Peyer's patch (tissue), 4 donors: ENCODE measurements around the gene POU5F1. TPM values are rescaled to one million over a fixed set of nuclear protein-coding genes. Genes with fewer than 3 reads are reported as not detected.

Experiments
- DNase-seq, 3 donors: peaks; one replicate each; pipeline ENCODE4 v3.0.0-alpha.2; 2017 to 2019
- H3K27ac ChIP-seq, 4 donors: fragments of 200-600 bp; sonication (generic); one replicate each; pipeline ENCODE4 v1.5.1; 2016 to 2019
- H3K27me3 ChIP-seq, 2 donors: fragments of 200-600 bp; sonication (generic); one replicate each; pipeline ENCODE4 v1.5.1; 2019
- H3K36me3 ChIP-seq, 3 donors: fragments of 200-600 bp; sonication (generic); one replicate each; pipeline ENCODE4 v1.5.1; 2016 to 2019
- H3K4me1 ChIP-seq, 4 donors: fragments of 200-600 bp; sonication (generic); one replicate each; pipeline ENCODE4 v1.5.1; 2016 to 2019
- H3K4me3 ChIP-seq, 4 donors: fragments of 200-600 bp; sonication (generic); 1 replicate in 3 of 4; 2 replicates in 1 of 4; pipeline ENCODE4 v1.5.1; 2016 to 2019; ENCODE audit warnings: mild to moderate bottlenecking in 1 of 4
- H3K9me3 ChIP-seq, 4 donors: fragments of 200-600 bp; sonication (generic); one replicate each; pipeline ENCODE4 v1.5.1; 2016 to 2019; ENCODE audit warnings: mild to moderate bottlenecking in 1 of 4
- POLR2A ChIP-seq, 2 donors: fragments of 450-650 bp; IDR thresholded peaks; one replicate each; pipeline ENCODE4 v1.5.1; 2017; ENCODE audit warnings: antibody characterized with exemption in 2 of 2, mild to moderate bottlenecking in 2 of 2, moderate library complexity in 2 of 2
- total RNA-seq, 4 donors: library from RNA; depleted of rRNA; stranded (reverse); fragments of >200 nt; gene quantifications; one replicate each; pipeline ENCODE4 v1.1.0, GENCODE V29; 2016
- TF ChIP-seq, protein P1 (sequence below), 6 experiments: fragments of 450-650 bp in 4 of 6; fragments of 200-600 bp in 2 of 6; sonication (generic) in 1 of 6; IDR thresholded peaks; one replicate each; pipeline ENCODE4 v1.5.1; 2017 to 2019; ENCODE audit warnings: antibody characterized with exemption in 6 of 6, mild to moderate bottlenecking in 3 of 6, moderate library complexity in 1 of 6

POU5F1 gene
- total RNA-seq, 4 donors from 2014 or later, result 14.9 to 121 (median 45.0) TPM

DNA sequence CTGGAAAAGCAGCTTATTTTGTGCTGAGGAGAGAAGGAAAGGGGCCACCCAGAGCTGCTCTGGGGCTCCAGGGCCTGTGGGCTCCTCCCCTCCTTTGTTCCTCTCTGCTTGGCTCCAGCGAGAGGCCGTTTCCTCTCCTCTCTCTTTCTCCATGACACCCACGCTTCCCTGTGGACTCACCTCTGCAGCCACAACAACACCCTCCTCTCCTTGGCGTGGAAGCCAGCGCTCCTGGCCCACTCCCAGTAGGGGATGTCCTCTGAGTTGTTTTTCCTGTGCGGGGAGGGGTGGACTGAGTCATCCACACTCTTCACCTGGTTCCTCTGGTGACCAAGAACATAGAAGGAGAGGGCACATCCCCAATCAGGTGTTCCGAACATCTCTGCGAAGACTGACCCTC is 45.3 kb downstream of the POU5F1 start:
- Histone ChIP-seq H3K4me3 (no peak overlapping the region), H3K27me3 (no peaks in the 10 kb centered on the region), H3K36me3 (no peaks in the 10 kb centered on the region), H3K9me3 (no peaks in the 10 kb centered on the region), H3K4me1 (peaks cover 0 to 7% (median 0%) of the 10 kb centered on the region in 4 donors), H3K27ac (no peak overlapping the region)
- no peak for TF ChIP-seq POLR2A (IDR thresholded peaks at IDR 0.05)
- TF ChIP-seq, protein P1, sequence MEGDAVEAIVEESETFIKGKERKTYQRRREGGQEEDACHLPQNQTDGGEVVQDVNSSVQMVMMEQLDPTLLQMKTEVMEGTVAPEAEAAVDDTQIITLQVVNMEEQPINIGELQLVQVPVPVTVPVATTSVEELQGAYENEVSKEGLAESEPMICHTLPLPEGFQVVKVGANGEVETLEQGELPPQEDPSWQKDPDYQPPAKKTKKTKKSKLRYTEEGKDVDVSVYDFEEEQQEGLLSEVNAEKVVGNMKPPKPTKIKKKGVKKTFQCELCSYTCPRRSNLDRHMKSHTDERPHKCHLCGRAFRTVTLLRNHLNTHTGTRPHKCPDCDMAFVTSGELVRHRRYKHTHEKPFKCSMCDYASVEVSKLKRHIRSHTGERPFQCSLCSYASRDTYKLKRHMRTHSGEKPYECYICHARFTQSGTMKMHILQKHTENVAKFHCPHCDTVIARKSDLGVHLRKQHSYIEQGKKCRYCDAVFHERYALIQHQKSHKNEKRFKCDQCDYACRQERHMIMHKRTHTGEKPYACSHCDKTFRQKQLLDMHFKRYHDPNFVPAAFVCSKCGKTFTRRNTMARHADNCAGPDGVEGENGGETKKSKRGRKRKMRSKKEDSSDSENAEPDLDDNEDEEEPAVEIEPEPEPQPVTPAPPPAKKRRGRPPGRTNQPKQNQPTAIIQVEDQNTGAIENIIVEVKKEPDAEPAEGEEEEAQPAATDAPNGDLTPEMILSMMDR (IDR thresholded peaks at IDR 0.05), result no peak
- no peak for DNase-seq

DNA sequence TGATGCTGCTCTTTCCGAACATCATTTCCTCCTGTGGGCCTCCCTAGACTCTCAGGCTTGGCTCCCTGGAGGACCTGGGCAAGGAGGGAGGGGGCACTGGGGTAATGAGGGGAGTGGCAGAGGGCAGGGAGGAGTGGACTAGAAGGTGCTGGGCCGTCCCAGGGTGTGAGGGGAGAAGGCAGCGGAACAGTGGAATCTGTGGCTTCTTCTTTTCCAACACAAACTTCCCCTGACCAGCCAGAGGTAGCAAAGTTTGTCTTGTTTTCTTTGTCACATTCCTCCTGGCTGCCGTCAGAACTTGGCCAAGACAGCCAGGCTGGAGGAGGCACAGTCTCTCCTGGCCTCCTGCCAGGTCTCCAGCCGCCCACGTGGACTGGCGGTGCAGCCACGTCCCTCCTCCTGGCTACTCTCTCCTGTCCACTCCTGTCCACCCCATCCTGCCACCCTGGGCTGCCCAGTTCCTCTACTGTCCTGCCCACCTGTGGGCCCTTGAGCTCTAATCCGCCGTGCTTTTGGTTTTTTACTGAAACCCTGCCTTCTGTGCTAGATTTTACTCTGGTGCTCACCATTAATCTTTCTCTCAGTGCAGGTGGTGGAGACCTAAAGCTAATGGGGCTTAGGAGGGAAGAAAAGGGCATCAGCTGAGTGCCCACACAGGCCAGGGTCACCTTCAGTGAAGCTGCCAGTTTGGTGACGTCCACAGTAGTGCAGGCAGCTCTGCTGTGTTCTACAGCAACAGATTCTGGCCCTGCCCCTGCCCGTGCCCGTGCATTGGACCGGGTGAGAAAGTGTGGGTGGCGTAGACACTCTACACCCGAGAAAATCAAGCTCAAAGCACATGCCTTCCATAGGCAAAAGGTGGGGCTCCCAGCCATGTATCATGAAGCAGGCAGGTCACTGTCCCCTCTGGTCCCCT is 47.4 kb downstream of the POU5F1 start:
- no peak for DNase-seq
- H3K27ac ChIP-seq, result no peak overlapping the region
- no peaks in the 10 kb centered on the region for H3K36me3 ChIP-seq
- no peak overlapping the region for H3K4me3 ChIP-seq
- H3K27me3 ChIP-seq, result no peaks in the 10 kb centered on the region
- peaks cover 0 to 7% (median 0%) of the 10 kb centered on the region in 4 donors for H3K4me1 ChIP-seq
- TF ChIP-seq, protein P1 (IDR thresholded peaks at IDR 0.05), result no peak
- no peak for TF ChIP-seq POLR2A (IDR thresholded peaks at IDR 0.05)
- H3K9me3 ChIP-seq, result no peaks in the 10 kb centered on the region

DNA sequence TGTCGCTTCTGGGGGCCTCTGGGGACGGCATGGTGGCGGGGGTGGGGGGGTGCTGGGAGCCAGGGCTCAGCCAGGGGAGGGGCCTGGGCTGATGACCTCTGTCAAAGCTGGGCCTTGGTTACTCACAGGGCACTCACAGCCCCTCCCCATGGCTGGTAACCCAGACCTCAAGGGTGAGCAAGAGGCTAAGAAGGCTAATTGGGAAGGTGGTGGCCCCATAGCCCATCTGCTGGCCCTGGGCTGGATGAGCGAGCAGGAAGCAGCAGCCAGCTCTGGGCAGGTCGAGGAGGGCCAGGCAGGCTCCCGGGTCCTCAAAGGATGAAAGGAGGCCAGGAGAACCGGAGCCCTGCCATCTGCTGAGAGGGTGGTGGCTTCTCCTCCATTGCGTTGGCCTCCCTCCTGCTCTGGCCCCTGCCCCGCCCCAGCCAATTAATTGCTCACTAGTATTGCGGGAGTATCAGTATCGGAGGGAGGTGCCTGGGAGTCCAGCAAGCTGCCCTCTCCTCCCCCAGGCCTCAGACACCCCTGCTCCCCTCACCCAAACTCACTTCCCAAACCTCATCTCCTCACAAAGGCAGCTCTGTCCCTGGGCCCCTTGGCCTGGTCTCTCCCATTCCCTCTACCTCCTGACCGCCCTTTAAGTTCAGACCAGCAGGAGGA is 49.2 kb downstream of the POU5F1 start:
- peaks cover 0 to 1% (median 0%) of the 10 kb centered on the region in 4 donors for H3K4me1 ChIP-seq
- H3K4me3 ChIP-seq, result no peak overlapping the region
- no peak overlapping the region for H3K27ac ChIP-seq
- H3K36me3 ChIP-seq, result no peaks in the 10 kb centered on the region
- DNase-seq, result no peak
- H3K27me3 ChIP-seq, result no peaks in the 10 kb centered on the region
- TF ChIP-seq POLR2A (IDR thresholded peaks at IDR 0.05), result no peak
- TF ChIP-seq, protein P1 (IDR thresholded peaks at IDR 0.05), result no peak
- no peaks in the 10 kb centered on the region for H3K9me3 ChIP-seq

DNA sequence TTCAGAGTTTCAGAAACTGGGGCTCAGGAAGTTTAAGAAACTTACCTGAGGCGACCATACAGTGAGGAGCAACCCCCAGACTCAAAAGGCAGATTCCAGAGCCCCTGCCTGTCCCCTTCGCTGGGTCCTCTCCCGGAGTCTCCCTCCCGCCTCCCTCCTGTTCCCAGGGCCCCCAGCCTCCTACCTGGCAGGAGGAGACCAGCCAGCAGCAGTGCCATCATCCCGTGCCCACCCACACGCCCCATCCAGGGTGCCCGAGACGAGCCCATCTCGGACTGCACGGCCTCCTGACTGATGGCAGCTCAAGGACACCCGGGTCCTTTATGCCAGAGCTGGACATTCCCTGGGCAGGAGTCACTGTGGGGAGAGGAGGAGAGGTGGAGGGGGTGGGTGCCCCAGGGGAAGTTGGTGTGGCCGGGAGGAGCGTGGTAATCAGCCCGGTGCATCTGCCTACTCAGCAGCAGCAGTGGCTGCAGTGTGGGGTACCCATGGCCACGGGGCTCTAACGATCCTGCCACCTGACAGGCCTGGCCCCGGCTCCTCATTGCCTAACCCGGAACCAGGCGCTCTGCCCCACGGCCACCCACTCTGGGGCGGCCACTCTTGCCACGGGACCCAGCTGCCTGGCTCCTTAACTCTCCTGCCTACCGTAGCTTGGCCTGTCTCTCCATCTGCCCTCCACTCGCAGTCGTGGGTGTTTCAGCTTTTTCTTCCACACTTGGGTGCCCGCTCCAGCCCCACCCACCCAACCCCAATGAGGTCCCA is 50.1 kb downstream of the POU5F1 start, which contains the start of gene CDSN:
TSS of gene CDSN (minus strand) at position 296 of the 765 bp plus-strand sequence. CDS start at position 269, 27 bp downstream.
- no peak for DNase-seq
- Histone ChIP-seq H3K4me3 (no peak within 1 kb of the TSS), H3K27me3 (no peaks in the 10 kb centered on the region), H3K4me1 (no peaks in the 10 kb centered on the region), H3K27ac (no peak within 1 kb of the TSS), H3K9me3 (no peaks in the 10 kb centered on the region), H3K36me3 (no peaks in the 10 kb centered on the region)
- TF ChIP-seq, protein P1 (IDR thresholded peaks at IDR 0.05), result no peak
- TF ChIP-seq POLR2A (IDR thresholded peaks at IDR 0.05), result no peak

DNA sequence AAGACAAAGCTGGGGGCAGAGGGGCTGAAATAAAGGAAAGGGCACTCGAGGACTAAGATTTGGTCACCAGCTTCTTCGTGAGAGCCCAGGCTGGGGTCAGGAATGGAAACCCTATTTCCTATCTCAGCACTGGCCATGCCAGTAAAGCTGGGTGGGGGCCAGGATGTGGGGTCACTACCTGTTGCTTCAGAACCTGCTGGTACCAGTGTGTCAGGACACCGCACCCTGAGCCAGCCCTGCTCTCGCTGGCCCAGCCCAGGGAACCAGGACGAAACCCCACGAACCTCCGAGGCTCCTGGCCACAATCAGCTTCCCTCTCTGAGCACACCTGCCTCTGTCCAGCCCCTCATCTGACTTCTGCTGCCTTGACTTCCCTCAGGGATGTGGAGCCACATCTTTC is 52.3 kb downstream of the POU5F1 start:
- H3K9me3 ChIP-seq, result no peaks in the 10 kb centered on the region
- TF ChIP-seq, protein P1 (IDR thresholded peaks at IDR 0.05), result no peak
- no peak for TF ChIP-seq POLR2A (IDR thresholded peaks at IDR 0.05)
- H3K27me3 ChIP-seq, result no peaks in the 10 kb centered on the region
- no peak overlapping the region for H3K27ac ChIP-seq
- H3K4me1 ChIP-seq, result peaks cover 0 to 12% (median 0%) of the 10 kb centered on the region in 4 donors
- no peaks in the 10 kb centered on the region for H3K36me3 ChIP-seq
- no peak overlapping the region for H3K4me3 ChIP-seq
- peak in 1 of 3 donors; percentile 11 for DNase-seq
